ENCODE data around the gene ABHD14A. TPM values are rescaled to one million over a fixed set of nuclear protein-coding genes. Genes with fewer than 3 reads are reported as not detected.

The ABHD14A gene
- polyA plus RNA-seq, 6 donors from 2014 or later: 32.9 to 66.0 (median 40.4) TPM

DNA sequence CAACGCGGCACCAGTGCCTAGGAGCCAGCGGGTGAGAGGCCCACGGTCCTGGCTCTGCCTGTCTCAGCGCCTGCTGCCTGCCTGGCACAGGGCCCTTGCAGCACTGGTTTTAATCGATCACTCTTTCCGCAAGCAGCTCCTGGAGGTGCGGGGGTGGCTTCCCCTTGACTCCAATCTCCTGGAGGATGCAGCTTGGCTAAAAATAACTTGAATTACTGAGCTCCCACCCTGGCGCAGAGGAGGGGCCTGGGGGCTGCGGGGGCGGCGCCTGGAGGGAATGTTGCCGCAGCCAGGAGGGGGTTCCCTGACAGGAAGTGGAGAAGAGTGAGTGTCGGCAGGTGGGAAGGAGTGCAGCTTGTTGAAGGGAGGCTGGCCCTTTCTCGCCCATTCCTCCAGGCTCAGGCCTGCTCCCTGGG is 30.7 kb downstream of the ABHD14A start:
- H3K4me3 Mint-ChIP-seq: no peak overlapping the region
- ATAC-seq (ENCODE audit: low read depth in 2 of 2) (no peak), DNase-seq (no peak)
- peaks cover 4 to 10% (median 8%) of the 10 kb centered on the region in 3 donors for H3K4me1 Mint-ChIP-seq
- H3K36me3 Mint-ChIP-seq: no peaks in the 10 kb centered on the region
- H3K9me3 Mint-ChIP-seq: no peaks in the 10 kb centered on the region
- no peak overlapping the region for H3K27ac Mint-ChIP-seq
- H3K27me3 Mint-ChIP-seq: no peaks in the 10 kb centered on the region

DNA sequence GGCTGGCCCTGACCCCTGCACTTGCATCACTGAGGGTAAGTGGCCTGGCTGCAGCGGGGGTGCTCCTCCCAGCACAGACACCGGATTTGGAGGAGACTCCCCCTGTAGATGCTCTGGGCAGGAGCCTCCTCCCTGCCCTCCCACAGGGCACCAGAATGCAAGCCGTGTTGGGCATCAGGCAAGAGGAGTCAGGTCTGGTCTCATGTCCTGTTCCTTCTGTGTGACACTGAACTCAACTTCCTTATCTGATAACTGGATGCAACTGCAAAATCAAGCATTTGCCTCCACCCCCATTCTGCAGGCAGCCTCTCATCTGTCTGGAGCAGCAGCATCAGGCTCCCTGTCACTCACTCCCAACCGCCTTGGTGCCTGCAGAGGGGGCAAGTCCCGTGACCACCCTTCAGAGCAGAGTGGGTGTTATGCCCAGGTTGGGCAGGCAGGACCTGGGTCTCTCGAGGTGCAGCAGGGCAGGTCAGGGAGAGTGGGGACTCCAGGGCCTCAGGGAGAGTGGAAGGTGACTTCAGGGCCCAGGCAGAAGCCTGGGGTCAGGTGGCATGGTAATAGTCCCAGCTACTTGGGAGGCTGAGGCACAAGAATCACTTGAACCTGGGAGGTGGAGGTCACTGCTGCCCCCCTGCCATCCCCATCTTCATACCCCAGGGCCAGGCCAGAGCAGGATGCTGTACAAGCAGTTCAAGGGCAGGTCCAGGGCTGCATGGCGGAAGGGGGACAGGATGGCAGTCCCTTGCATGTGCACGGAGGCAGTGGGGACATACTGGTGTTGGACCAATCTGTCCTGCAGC is 31.4 kb downstream of the ABHD14A start:
- ATAC-seq (ENCODE audit: low read depth in 2 of 2): no peak
- no peak for DNase-seq
- Mint-ChIP-seq H3K36me3 (no peaks in the 10 kb centered on the region), H3K4me3 (no peak overlapping the region), H3K27me3 (no peaks in the 10 kb centered on the region), H3K27ac (no peak overlapping the region), H3K4me1 (peaks cover 4 to 9% (median 8%) of the 10 kb centered on the region in 3 donors), H3K9me3 (peaks cover 0 to 2% (median 0%) of the 10 kb centered on the region in 7 donors)

DNA sequence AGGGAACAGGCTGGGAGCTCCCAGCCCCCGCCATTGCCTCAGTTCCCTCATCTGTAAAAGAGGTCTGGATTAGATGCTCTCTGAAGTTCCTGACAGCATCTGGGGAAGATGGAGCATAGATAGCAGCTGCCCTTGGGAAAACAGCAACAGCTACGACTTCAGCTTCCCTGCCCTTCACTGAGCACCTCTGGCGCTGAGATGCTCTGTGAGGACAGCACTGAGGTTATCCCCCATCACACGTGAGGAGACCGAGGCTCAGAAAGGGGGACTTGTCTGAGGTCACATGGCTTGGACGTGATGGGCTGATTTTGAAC is 31.9 kb downstream of the ABHD14A start:
- peaks cover 0 to 3% (median 3%) of the 10 kb centered on the region in 3 donors for H3K4me1 Mint-ChIP-seq
- peaks cover 0 to 2% (median 0%) of the 10 kb centered on the region in 7 donors for H3K9me3 Mint-ChIP-seq
- no peaks in the 10 kb centered on the region for H3K27me3 Mint-ChIP-seq
- DNase-seq (no peak), ATAC-seq (ENCODE audit: low read depth in 2 of 2) (no peak)
- H3K36me3 Mint-ChIP-seq: no peaks in the 10 kb centered on the region
- no peak overlapping the region for H3K27ac Mint-ChIP-seq
- H3K4me3 Mint-ChIP-seq: no peak overlapping the region

DNA sequence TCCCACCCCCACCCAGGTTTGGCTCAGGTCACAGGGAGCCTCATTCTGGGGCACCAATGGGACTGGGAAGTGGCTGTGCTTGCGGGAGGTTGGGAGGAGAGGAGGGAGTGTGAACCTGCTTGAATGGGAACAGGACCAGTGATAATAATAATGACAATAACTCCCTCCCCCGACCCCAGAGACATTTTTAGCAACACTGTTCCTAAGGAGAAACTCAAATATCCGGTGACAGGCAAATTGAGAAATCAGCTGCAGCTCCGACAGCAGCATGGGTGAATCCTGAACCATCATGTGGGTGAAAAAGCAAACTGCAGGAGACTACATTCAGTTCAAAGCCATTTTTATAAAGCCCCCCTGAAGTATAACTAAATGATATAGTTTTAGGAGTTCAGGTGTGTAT is 32.4 kb downstream of the ABHD14A start:
- Mint-ChIP-seq H3K4me3 (no peak overlapping the region), H3K4me1 (no peaks in the 10 kb centered on the region), H3K9me3 (peaks cover 0 to 2% (median 0%) of the 10 kb centered on the region in 7 donors), H3K27ac (peak overlapping the region in 1 of 6 donors; percentile 32), H3K36me3 (no peaks in the 10 kb centered on the region), H3K27me3 (no peaks in the 10 kb centered on the region)
- ATAC-seq (ENCODE audit: low read depth in 2 of 2) (no peak), DNase-seq (no peak)

DNA sequence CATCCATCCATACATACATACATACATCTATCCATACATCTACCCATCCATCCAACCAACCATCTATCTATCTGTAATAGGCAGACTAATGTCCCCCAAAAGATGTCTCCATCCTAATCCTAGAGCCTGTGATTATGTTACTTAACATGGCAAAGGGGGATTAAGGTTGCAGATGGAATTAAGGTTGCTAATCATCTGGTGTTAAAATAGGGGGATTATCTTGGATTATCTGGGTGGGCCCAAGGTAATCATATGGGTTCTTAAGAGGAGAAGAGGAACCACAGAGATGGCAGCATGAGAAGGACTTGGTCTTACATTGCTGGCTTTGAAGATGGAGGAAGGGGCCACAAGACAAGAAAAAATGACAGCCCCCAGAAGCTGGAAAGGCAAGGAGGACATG is 35.6 kb downstream of the ABHD14A start:
- H3K9me3 Mint-ChIP-seq: peaks cover 0 to 2% (median 0%) of the 10 kb centered on the region in 7 donors
- H3K36me3 Mint-ChIP-seq: no peaks in the 10 kb centered on the region
- H3K27me3 Mint-ChIP-seq: no peaks in the 10 kb centered on the region
- H3K27ac Mint-ChIP-seq: no peak overlapping the region
- ATAC-seq (ENCODE audit: low read depth in 2 of 2) (no peak), DNase-seq (no peak)
- peaks cover 0 to 2% (median 0%) of the 10 kb centered on the region in 3 donors for H3K4me1 Mint-ChIP-seq
- H3K4me3 Mint-ChIP-seq: peak overlapping the region in 1 of 8 donors; percentile 3

DNA sequence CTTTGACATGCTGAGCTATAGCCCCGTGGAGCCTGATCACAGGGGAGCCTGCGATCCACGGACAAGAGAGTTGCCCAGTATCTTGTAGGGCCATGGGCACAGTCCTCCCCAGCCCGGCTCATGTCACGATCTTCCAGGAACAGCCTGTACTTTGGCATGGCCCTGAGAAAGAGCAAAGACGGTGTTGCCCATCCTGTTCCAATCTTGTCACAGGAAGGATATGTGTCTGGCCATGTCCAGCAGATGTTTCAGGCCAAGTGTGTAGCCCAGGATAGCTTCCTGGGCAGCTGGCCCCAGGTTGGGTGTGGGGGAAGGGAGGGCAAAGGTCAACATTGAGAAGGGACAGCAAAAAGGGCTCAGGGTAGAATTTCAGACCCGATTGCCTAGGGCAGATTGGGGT is 37.8 kb downstream of the ABHD14A start:
- H3K27ac Mint-ChIP-seq: peak overlapping the region in 1 of 6 donors; percentile 69
- H3K4me1 Mint-ChIP-seq: peaks cover 0 to 5% (median 0%) of the 10 kb centered on the region in 3 donors

DNA sequence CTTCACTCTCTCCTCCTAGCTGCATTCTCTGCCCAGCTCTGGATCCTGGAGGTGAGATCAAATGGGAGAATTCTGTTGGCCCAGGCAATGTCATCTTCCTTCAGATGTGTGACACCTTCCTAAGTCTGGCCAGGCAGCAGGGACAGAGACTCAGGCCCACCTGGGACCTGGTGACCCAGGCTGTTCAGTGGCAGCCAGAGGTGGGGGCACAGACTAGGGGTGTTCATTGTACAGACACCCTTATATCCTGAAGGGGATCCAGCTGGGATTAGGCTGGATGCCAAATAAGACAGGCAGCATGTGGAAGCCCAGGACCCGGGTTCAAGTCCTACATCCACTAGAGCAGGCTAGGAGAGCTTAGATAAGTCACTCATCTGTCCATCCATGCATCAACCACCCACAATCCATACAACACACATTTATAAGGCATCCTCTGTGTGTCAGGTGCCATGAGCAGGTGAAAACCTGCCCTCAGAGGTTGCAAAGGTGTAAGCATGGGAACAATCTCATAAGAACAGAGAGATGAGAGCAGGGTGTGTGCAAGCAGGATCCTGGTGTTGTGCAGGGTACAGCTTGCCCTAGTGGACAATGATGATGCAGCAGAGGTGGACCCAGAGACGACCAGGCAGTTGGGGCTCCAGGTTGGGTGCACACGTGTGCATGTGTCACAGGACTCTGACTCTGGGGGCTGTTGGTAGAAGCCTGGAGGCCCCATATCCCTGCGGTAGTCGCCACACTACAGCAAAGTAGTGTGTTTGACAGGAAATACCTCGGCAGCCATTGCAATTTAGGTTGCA is 39.1 kb downstream of the ABHD14A start:
- Mint-ChIP-seq H3K27ac (no peak overlapping the region), H3K27me3 (no peaks in the 10 kb centered on the region), H3K36me3 (no peaks in the 10 kb centered on the region), H3K9me3 (peaks cover 0 to 2% (median 0%) of the 10 kb centered on the region in 7 donors), H3K4me3 (no peak overlapping the region), H3K4me1 (peaks cover 0 to 5% (median 0%) of the 10 kb centered on the region in 3 donors)
- ATAC-seq (ENCODE audit: low read depth in 2 of 2) (no peak), DNase-seq (no peak)

More for the DNA sequence above, 37.8 kb downstream of the ABHD14A start:
- Mint-ChIP-seq H3K9me3 (peaks cover 0 to 2% (median 0%) of the 10 kb centered on the region in 7 donors), H3K4me3 (no peak overlapping the region), H3K36me3 (no peaks in the 10 kb centered on the region), H3K27me3 (no peaks in the 10 kb centered on the region)
- DNase-seq (no peak), ATAC-seq (ENCODE audit: low read depth in 2 of 2) (no peak)

DNA sequence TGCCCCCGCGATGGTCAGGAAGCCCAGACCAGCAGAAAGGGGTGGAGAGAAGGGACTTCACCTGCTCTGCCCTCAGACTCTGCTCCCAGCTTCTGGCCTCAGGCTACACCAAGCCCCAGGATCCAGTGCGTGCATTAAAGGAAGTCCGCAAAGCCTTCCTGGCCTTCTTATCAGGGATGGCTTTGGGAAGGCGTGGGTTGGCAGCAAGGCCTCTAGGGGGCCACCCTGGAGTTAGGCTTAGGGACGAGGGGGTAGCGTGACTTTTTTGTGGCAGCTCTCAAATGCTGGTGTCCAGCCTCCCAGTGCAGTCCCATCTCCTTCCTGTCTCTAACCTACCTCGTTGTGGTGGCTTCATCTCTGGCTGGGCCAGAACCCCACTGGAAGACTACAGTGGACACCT is 39.7 kb downstream of the ABHD14A start:
- Mint-ChIP-seq H3K27me3 (no peaks in the 10 kb centered on the region), H3K4me3 (no peak overlapping the region), H3K27ac (no peak overlapping the region), H3K36me3 (no peaks in the 10 kb centered on the region), H3K9me3 (peaks cover 0 to 2% (median 0%) of the 10 kb centered on the region in 7 donors), H3K4me1 (peaks cover 0 to 5% (median 0%) of the 10 kb centered on the region in 3 donors)
- no peak for DNase-seq
- no peak for ATAC-seq (ENCODE audit: low read depth in 2 of 2)

DNA sequence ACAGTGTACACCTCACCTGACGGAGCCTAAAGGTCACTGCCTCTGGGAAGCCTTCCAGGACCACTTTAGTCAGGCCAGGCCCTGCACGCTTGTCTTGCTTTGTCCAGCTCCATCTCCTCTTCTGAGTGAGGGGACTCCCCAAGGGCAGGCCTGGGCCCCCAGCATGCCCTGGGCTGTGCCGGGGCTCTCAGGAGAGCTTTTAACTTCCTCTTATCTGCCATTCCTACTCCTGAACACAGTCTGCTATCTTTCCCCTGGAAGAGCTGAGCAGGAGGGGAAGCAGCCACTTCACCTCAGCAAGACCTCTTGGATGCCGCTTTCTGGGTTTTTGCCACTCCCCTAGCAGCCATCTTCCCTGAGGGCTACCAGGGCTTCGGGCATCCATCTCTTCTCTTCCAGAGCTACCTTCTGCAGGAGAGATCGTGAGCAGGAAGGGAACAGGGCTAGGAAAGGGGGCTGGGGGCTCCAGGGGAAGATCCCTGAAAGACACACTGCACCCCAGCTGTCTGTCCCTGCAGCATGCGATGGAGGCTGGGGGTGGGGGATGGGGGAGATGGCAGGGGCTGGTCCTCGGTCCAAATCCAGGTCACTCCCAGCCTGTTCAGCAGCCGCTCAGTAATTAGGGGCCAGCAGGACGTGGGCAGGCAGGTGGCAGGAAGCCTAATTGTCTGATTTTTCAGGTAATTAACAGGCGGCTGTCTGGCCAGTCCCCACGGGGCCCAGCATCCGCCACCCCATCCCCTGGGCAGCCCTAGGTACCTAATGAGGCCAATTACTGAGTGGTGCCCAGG is 40.8 kb downstream of the ABHD14A start:
- DNase-seq (no peak), ATAC-seq (ENCODE audit: low read depth in 2 of 2) (no peak)
- H3K27ac Mint-ChIP-seq: no peak overlapping the region
- H3K4me3 Mint-ChIP-seq: no peak overlapping the region
- peaks cover 0 to 5% (median 0%) of the 10 kb centered on the region in 3 donors for H3K4me1 Mint-ChIP-seq
- peaks cover 0 to 2% (median 0%) of the 10 kb centered on the region in 7 donors for H3K9me3 Mint-ChIP-seq
- H3K27me3 Mint-ChIP-seq: no peaks in the 10 kb centered on the region
- H3K36me3 Mint-ChIP-seq: no peaks in the 10 kb centered on the region

DNA sequence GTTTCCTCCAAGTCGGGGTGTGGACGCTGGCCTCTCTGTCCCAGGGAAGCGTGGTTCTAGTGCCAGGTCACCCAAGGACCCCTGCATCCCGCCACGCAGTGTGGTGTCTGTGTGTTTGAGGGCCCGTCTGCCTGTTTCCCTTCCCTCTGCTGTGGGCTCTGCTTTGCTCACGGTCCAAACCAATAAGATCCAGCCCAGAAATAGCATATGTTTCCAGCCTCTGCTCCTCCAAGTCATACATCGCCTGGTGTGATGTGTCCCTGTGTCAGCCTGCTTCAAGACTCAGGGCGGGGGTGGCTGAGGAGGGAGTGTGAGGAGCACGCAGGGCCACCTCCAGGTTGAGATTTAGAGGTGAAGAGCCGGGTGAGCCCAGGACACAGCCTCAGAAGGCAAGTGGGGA is 42.7 kb downstream of the ABHD14A start:
- no peak for ATAC-seq (ENCODE audit: low read depth in 2 of 2)
- no peaks in the 10 kb centered on the region for H3K27me3 Mint-ChIP-seq
- H3K4me3 Mint-ChIP-seq: no peak overlapping the region
- H3K9me3 Mint-ChIP-seq: no peaks in the 10 kb centered on the region
- peaks cover 0 to 5% (median 0%) of the 10 kb centered on the region in 3 donors for H3K4me1 Mint-ChIP-seq
- no peaks in the 10 kb centered on the region for H3K36me3 Mint-ChIP-seq
- peak overlapping the region in 2 of 6 donors; percentile 21 to 73 for H3K27ac Mint-ChIP-seq
- no peak for DNase-seq

DNA sequence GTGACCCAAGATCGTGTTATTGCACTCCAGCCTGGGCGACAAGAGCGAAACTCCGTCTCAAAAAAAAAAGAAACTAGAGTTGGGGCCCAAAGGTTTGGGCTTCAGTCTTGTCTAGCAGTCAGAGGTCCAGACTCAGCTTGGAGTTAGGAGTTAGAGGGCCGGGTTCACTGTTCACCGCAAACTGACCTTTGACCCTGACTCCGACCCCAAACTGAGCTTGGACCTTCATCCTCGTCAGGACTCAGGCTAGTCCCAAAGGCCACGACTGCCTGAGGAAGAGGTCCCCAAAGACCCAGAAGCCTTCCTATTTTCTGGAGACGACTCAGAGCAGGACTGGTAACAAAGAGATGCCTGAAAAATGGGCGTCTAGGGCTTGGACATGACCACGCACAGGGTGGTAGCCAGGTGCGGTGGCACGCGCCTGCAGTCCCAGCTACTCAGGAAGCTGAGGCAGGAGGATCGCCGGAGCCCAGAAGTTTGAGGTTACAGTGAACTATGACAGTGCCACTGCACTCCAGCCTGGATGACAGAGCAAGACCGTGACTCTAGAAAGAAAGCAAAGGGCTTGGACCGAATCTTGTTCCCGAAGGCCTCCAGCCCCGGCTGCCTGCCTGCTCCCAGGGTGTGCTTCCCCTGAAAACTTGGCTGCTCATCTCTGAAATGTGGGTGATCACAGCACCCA is 43.6 kb downstream of the ABHD14A start:
- ATAC-seq (ENCODE audit: low read depth in 2 of 2) (no peak), DNase-seq (no peak)
- no peak overlapping the region for H3K27ac Mint-ChIP-seq
- H3K27me3 Mint-ChIP-seq: no peaks in the 10 kb centered on the region
- H3K9me3 Mint-ChIP-seq: no peaks in the 10 kb centered on the region
- no peak overlapping the region for H3K4me3 Mint-ChIP-seq
- H3K4me1 Mint-ChIP-seq: peaks cover 4 to 11% (median 5%) of the 10 kb centered on the region in 3 donors
- H3K36me3 Mint-ChIP-seq: no peaks in the 10 kb centered on the region

DNA sequence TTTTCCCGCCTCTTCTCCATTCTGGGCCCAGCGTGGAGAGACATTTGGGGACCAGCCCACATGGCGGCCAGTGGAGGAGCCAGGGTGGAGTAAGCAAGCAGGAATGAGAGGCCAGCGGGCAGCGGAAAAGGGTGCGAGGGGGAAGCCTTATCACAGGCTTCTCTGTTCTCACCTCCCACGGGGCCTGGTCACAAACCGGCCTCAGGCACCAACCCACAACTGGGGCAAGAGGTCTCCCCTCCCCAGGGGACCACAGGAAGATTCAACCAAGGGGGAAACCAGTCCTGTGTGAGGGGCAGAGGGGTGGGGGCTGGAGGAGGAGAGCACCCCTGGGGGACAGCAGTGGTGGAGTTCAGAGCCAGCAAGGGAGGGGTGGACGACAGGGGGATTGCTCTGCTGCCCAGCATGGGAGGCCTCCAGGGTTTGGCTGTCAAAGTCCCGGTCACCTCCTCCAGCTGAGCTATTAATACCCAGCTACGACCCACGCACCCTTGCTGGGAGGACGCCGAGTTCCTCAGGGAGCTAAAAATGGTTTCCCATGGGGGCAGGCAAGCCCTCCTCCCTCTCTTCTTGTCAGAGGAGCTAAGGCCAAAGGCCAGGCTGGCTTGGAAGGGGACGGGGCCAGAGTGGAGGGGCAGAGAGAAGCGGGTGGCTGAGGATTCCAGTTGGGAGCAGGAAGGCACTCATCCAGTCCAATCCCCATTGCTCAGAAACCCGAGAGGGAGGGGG is 44.7 kb downstream of the ABHD14A start:
- DNase-seq (no peak), ATAC-seq (ENCODE audit: low read depth in 2 of 2) (no peak)
- peak overlapping the region in 2 of 8 donors; percentile 47 to 73 for H3K4me3 Mint-ChIP-seq
- H3K36me3 Mint-ChIP-seq: no peaks in the 10 kb centered on the region
- no peaks in the 10 kb centered on the region for H3K27me3 Mint-ChIP-seq
- no peaks in the 10 kb centered on the region for H3K9me3 Mint-ChIP-seq
- H3K27ac Mint-ChIP-seq: peak overlapping the region in 2 of 6 donors; percentile 56 to 97
- H3K4me1 Mint-ChIP-seq: peaks cover 14 to 19% (median 16%) of the 10 kb centered on the region in 3 donors

Measured in naive B cell (primary cell).